HG03457 (cell line): ENCODE measurements around the gene GPX4.
"Not testable (repeated sequence)": the region's sequence is repeated elsewhere in the genome, so short reads cannot be mapped to it uniquely, and the experiment has no call there.

Experiments used
- ATAC-seq: cut with Tn5 transposase; IDR thresholded peaks from one replicate; pipeline ENCODE4 v1.9.1; 2021; ENCODE audit warnings: moderate number of reproducible peaks; ENCODE audit not compliant: unreplicated experiment

GPX4 gene

GRCh38 chr19:1113030-1113985, 9.5 kb downstream of the GPX4 start:
- ATAC-seq: no peak

- no peak for ATAC-seq
Observed at GRCh38 chr19:1113986-1114483, 10.2 kb downstream of the GPX4 start.

GRCh38 chr19:1114728-1115127, 10.9 kb downstream of the GPX4 start:
- not testable (repeated sequence) for ATAC-seq

DNA sequence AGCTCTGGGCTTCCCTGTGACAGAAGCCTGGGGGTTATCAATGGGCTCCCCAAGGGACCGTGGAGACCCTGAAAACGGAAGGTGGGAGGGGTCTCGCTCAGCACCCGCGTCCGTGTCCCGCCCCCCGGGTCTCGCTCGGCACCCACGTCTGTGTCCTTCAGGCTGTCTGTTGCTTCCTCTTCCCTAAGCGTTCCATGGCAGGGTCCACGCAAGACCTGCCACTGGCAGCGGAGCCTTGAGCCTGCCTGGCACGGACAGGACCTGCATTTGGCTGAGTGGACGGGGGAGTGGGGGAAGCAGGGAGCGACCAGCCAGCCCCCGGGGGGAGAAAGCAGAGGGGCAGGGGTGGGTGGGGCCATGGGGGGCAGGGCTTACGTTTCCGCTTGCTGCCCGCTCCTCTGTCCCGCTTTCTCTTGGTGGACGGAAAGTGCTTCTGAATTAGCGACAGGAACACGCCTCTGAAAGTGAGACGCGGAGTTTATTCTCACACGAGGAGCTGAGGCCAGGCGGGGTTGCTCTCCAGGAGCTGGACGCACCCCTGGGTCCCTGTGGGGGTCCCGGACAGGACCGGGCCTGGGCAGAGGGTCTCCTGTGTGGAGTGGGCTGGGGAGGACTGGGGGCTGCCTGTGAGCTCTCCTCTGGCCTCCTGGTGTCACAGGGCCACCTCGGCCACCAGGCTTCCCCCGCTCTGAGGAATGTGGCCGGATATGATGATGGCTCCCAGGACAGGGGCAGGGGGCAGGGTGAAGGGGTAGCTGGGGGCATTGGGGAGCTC, 12.0 kb downstream of the GPX4 start:
- no peak for ATAC-seq

DNA sequence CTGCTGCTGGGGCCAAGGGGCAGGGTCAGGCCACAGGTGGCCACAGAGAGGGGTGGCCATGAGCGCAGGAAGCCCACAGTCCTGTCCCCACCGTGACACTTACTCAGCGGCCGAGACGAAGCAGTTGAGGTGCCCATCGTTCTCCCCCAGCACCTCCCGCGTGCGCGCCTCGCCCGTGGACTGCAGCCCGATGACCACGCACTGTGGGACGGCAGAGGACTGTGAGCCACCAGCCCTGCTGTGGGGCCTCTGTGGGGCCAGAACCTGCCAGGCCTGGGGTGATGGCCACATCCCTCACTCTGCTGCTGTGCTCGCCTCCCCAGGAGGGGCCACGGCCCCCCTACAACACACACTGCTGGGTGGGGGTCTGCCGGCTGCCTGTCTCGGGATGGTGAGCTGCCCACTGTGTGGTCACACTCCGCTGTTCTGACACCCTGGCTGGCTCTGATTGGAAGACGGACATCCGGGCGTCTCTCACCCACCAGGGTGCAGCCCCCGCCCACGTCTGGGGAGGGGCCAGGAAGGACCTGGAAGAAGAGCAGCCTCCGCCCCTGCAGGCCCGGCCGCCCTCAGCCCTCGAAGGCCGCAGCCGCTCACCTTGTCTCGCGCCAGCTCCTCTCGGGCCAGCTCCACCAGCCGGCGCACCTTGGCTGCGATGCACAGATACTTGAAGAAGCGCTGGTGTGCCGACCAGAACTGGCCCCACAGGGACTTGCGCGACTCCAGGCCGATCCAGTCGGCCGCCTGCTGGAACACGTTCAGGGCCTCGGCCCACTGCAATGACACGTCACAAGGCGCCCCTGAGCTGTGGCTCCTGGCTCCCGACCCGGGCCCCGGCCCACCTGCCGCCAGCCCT, 13.2 kb downstream of the GPX4 start:
- ATAC-seq: no peak

DNA sequence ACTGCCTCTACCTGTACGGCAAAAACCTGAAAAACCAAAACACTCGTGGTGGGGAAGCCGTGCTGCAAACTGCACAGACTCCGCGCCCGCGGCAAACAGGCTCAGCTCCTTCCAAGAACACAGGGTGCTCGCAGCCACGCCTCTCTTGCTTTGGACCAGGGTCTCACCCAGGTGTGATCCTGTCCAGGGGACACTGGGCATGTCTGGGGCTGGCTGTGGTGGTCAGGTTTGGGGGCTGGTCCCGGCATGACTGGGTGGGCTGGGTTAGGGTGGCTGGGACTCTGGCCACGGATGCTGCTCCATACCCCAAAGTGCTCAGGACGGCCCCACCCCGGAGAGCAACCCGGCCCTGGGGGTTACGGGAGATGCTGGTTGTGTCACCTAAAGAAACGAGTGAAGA, 13.9 kb downstream of the GPX4 start:
- no peak for ATAC-seq

DNA sequence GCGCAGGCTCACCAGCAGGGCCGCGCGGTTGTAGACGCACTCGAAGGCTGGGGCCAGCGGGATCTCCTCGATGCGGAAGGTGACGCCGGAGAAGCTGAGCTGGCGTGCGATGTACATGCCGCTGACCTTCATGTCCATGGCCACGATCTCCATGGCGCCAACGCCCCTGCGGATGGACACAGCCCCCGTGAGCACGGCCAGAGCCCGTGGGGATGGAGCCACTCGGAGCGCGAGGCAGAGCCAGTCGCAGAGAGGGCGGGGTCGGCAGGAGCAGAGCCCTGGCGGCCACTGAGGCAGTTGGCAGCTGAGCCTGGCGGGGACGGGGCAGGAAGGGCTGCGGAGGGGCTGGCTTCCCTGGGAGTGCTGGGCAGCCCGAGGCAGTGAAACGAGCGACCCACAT, 15.2 kb downstream of the GPX4 start:
- ATAC-seq: no peak

DNA sequence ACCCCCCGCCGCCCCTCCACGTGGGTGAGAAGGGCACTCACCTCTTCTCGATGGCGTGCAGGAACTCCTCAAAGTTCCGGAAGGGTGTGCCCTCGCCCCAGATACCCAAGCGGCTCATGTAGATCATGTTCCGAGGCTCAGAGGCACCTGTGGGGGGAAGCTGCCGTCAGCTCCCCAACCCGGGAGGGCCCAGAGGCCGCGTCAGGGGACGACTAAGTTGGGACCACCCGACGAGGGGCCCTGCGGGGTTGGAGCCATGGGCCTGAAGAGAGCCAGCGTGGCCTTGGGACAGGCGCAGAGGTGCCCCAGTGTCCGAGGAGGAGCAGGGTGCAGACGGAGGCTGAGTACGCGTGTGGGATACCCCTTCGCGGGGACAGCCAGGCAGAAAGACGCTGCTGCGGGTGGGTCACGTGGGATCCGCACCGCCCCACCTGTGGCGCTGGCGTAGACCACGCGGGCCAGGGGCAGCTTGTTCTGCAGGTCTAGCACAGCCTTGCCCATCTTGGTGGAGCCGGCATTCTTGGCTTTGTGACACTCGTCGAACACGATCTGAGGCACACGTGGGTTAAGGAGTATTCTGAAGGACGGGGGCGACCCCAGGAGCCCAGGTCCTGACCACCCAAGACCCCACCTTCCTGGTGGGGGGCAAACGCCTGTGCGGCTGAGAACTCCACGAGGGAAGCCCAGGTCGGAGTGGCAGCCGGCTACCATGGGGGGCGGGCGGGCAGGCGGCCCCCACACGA, 15.9 kb downstream of the GPX4 start:
- ATAC-seq: no peak

GRCh38 chr19:1121395-1121794, 17.6 kb downstream of the GPX4 start:
- ATAC-seq: no peak

DNA sequence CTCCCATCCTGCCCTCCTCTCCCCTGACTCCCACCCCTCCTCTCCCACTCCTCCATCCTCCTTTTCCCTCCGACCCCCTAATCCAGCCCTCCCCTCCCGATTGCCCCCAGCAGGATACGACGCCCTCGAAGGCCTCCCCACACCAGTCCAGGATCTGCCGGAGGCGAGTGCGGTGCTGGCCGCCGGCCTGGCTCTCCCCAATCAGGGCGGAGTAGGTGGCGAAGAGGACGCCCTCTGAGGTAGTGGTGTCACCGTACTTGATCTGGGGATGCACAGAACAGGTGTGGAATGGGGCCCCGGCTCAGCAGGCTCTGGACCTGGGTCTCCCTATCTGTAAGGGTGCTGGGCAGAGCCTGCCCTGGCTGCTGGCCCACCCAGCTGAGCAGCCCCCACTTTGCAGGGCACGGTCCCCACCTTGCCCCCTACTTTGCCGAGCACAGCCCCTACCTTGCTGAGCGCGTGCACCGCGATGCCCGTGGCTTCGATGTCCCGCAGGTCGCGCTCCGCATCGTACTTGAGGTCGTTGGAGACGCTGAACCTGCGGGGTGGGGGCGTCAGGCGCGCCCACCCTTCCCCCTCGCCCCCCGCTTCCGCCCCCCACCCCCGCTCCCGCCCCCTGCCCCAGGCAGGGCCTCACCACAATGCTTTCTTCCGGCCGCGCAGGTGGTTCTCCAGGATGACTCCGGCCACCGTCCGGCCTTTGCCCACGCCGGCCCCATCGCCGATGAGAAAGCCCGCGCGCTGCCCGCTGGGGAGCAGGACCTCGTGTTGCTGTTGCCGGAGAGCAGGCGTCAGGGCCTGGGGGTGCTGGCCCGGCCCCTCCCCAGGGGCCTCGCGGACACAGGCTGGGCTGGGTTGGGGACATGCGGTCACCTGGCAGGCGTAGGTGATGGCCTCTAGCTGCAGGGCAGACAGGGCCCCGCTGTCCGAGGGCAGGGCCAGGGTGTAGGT, 18.5 kb downstream of the GPX4 start:
- ATAC-seq: no peak

DNA sequence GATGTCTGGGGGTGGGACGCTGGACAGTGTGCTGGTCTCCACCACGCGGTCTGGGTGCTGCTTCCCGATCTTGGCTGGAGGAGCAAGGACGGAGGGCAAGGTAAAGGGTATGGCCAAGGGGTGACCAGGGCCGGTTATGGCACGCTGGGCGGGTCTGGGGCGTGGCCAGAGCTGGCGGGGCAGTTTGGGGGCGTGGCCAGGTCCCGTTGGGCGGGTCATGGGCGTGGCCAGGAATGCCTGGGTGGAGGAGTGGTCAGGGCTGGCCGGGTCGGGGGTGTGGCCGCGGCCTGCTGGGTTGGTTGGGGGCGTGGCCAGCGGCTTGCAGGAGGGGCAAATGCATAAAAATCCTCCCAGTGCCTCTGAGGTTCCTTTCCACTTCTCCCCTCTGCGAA, 19.2 kb downstream of the GPX4 start:
- no peak for ATAC-seq

DNA sequence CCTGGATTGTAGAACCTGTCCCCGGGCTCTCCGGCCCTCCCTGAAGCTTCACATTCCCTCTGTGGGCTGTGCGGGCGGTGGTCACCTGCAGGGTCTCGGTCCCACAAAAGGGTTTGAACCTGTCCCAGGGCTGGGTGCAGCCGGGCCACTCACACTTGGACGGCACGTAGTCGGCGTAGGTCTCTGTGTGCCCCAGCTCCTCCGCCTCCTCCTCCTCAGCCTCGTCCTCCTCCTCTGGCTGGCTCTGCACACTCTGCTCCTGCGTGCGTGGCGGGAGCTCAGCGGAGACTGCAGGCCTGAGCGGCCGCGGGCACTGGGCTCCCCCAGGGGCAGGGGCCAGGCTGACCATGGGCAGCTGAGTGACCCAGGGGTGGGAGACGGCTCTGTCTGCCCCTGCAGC, 19.6 kb downstream of the GPX4 start:
- ATAC-seq: no peak

DNA sequence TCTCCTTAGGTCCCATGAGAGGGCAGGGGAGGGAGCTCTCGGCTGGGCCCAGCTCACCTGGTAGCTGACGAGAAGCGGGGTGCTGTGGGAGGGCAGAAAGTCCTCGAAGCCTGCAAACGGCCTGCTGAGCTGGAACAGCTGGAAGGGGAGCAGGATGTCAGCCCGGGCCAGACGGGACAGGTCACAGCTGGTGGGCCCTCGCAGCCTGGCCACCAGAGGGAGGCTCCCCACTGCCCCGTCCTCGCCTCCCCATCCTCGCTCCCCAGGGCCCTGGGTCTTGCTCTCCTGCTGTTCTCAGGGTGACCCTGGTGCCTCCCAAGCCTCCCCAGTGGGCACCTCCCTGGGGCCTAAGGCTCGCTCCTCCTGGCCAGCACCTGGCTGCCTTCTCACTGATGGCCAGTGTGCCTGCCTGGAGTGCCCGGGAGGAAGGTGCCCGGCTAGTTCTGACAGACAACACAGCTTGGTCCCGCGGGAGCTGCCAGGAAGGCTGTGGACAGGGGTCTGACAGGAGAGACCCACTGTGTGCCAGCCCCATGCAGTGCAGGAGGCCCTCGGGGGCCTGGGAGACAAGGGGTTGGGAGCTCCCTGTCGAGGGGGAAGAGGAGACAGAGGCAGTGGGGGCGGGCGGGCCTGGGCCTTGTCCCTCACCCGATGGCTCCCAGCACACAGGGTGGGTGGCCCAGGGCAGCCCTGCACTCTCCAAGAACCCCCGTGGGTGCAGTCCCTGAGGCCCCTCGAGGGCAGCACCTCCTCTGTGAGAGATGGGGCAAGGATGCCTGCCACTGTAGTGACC, 20.3 kb downstream of the GPX4 start:
- ATAC-seq: no peak

GRCh38 chr19:1125601-1126467, 22.0 kb downstream of the GPX4 start:
- no peak for ATAC-seq

- ATAC-seq: no peak
Observed at GRCh38 chr19:1126984-1127760, 23.4 kb downstream of the GPX4 start.

DNA sequence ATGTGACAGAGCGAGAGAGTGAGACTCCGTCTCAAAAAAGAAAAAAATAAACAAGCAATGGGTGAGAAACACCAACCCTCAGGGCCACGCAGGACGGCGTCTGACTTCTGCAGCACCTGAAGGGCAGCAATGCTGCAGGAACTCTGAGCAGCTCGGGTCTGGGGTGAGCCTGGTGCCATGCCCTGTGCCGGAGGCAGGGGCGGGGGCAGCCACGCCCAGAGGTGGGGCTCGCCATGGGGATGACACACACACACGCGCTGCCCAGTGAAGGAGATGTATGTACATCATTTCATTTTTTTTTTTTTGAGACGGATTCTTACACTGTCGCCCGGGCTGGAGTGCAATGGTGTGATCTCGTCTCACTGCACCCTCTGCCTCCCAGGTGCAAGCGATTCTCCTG, 24.3 kb downstream of the GPX4 start:
- no peak for ATAC-seq

DNA sequence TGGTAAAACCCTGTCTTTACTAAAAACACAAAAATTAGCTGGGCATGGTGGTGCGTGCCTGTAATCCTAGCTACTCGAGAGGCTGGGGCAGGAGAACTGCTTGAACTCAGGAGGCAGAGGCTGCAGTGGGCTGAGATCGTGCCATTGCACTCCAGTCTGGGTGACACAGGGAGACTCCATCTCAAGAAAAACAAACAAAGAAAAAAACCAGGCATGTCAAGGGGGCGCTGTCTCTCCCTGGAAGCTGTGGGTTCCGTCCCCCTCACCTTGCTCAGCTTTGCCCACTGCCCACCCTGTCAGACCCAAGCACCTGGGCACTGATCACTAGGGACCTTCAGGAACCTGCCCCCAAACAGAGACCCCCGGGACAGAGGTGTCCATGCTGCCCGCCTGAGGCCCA, 25.3 kb downstream of the GPX4 start:
- ATAC-seq: not testable (repeated sequence)
